Lung (tissue), 12 donors: Measurements from ENCODE around the gene PKP3. TPM values are rescaled to one million over a fixed set of nuclear protein-coding genes. Genes with fewer than 3 reads are reported as not detected.

Source experiments
- ATAC-seq: fragments of 200-7000 bp; cut with Tn5 transposase; one replicate; pipeline ENCODE4 v1.9.1; 2020; ENCODE audit warnings: moderate number of reproducible peaks; ENCODE audit not compliant: insufficient read depth, low FRiP score
- DNase-seq, 3 donors: peaks; one replicate each; pipeline ENCODE4 v3.0.0-alpha.2; 2013 to 2017
- H3K27ac ChIP-seq, 2 donors: one replicate each; pipeline ENCODE4 v1.5.1; 2013; ENCODE audit warnings: mild to moderate bottlenecking in 2 of 2, moderate library complexity in 2 of 2, control low read depth in 1 of 2, inconsistent platforms in 1 of 2, low read depth in 1 of 2, low read length in 1 of 2
- H3K27me3 ChIP-seq, 3 donors: one replicate each; pipeline ENCODE4 v1.5.1; 2013; ENCODE audit warnings: low read length in 2 of 3; ENCODE audit not compliant: control insufficient read depth in 3 of 3, insufficient read depth in 3 of 3
- H3K36me3 ChIP-seq, 4 donors: one replicate each; pipeline ENCODE4 v1.5.1; 2013; ENCODE audit warnings: low read length in 4 of 4, mild to moderate bottlenecking in 1 of 4, moderate library complexity in 1 of 4; ENCODE audit not compliant: control insufficient read depth in 4 of 4, insufficient read depth in 4 of 4
- H3K4me1 ChIP-seq, 5 donors: one replicate each; pipeline ENCODE4 v1.5.1; 2013; ENCODE audit warnings: low read length in 5 of 5, mild to moderate bottlenecking in 2 of 5, moderate library complexity in 1 of 5; ENCODE audit not compliant: control insufficient read depth in 5 of 5, insufficient read depth in 5 of 5
- H3K4me3 ChIP-seq: one replicate; pipeline ENCODE4 v1.5.1; 2013; ENCODE audit warnings: mild to moderate bottlenecking, control low read depth, moderate library complexity
- H3K9ac ChIP-seq, 2 donors: one replicate each; pipeline ENCODE4 v1.5.1; 2013; ENCODE audit warnings: low read length in 2 of 2, control low read depth in 1 of 2; ENCODE audit not compliant: insufficient read depth in 1 of 2
- H3K9me3 ChIP-seq, 4 donors: one replicate each; pipeline ENCODE4 v1.5.1; 2013; ENCODE audit warnings: low read length in 3 of 4, mild to moderate bottlenecking in 1 of 4, moderate library complexity in 1 of 4; ENCODE audit not compliant: control insufficient read depth in 4 of 4, insufficient read depth in 3 of 4
- CTCF ChIP-seq: IDR thresholded peaks from 2 replicates; pipeline ENCODE4 v1.5.1; 2012; ENCODE audit warnings: mild to moderate bottlenecking; ENCODE audit errors: control extremely low read depth, extremely low read depth
- WGBS, 2 donors: extraction: QIAGEN DNeasy Blood & Tissue Kit; methylation state at CpG; one replicate each; pipeline ENCODE4 v1.1.7; 2013; 5-methylcytosine and 5-hydroxymethylcytosine counted together
- polyA plus RNA-seq, 2 donors: library from polyadenylated mRNA; stranded (reverse); fragments of 200-250 nt; gene quantifications; one replicate each; pipeline ENCODE4 v1.2.1, GENCODE V29; 2013
- total RNA-seq, 2 donors: library from RNA; depleted of rRNA in 1 of 2; stranded (reverse); fragments of >200 nt in 1 of 2; gene quantifications; one replicate each; pipeline ENCODE4 v1.2.1, GENCODE V29; 2014 to 2021
- donor health status: control.
- donor health status: control.
- donor health status: Bipolar disorder and iron deficiency.
- donor health status: healthy.
- donor health status: DM: yes; HTN: yes; CAD: no.

PKP3 gene
- total and polyA plus RNA-seq, 4 donors, result 15.7 to 63.1 (median 40.3) TPM

DNA sequence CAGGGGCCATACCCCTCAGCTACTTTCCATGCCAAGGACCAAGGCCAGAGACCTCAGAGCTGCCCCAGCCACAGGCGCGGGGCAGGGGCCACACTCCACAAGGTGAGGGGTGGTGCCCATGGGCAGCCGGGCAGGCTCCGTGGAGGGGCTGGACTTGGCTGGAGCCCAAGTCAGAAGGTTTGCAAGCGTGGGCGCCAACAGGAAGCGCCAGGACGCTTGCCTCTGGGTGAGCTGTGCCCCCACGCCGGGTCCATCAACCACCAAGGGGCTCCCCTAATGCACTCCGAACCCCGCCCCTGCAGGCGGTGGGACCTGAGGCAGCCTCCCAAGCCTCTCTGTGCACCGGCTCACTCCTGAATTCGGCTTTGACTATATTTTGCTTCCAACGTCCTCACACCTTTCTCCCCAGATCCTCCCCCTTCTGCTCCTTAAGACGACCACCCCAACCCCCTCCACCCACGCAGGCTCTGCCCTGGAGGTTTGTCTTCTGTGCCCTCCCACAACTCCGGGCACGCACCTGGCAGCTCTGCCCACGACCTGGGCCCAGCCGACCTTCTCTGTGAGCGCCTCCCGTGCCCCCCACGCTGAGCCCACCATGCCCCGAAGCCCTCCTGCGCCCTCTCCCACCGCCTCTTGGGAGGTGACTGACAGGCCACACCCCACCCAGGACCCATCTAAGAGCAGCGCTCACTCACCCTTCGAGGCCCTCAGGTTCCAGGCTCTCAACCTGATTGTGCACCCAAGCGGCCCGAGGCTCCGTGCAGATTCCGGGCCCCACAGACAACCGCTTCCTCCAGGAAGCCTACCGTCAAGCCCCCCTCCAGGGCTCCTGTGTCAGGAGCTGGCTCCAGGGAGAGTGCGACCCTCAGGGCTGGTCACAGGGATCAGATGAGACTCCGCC lies 2.6 kb upstream of the PKP3 start:
- Histone ChIP-seq H3K9me3 (peaks cover 0 to 6% (median 3%) of the 10 kb centered on the region in 4 donors), H3K4me1 (peaks cover 0 to 12% (median 0%) of the 10 kb centered on the region in 5 donors), H3K36me3 (no peaks in the 10 kb centered on the region), H3K4me3 (no peak overlapping the region), H3K27me3 (no peaks in the 10 kb centered on the region), H3K9ac (no peak overlapping the region), H3K27ac (no peak overlapping the region)
- no peak for TF ChIP-seq CTCF
- 71 to 77% methylated on average over 38 of the region's 38 CpGs for WGBS, 2 donors
- DNase-seq (no peak), ATAC-seq (no peak)

DNA sequence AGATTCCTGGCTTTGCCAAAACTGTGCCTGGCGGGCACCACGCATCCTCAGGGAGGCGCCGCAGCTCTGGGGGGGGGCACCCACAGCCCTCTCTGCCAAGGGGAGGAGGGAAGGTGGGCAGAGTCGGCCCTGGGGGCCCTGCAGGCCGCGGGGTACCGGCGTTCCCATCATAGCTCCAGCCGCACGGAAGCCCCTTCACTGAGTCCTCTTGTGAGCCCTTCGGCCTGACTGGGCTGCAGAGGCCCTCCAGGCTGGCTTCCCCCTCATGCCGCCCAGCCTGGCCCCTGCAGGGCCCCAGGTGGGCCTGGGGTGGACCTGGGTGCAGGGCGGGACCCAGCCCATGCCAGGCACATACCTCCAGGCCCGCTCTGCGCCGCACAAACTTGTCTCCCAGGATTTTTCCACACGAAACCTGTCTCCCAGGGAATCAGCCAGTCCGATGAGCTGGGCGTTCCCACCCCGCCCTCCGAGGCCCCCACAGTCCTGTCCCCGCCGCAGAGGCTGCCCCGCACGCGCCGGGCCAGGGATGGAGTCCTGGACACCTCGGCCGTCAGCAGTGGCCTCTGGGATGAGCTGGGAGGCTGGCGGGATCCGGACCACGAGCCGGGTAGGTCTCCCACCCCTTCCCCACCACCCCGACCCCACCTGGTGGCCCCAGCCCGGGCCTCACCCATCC lies 1.8 kb upstream of the PKP3 start:
- H3K9me3 ChIP-seq, result no peaks in the 10 kb centered on the region
- TF ChIP-seq CTCF, result no peak
- no peak for ATAC-seq
- WGBS, 2 donors, result 92 to 94% methylated on average over 31 to 36 of the region's 36 CpGs
- no peak overlapping the region for H3K4me3 ChIP-seq
- no peak overlapping the region for H3K9ac ChIP-seq
- DNase-seq, result no peak
- H3K27me3 ChIP-seq, result no peaks in the 10 kb centered on the region
- peaks cover 0 to 12% (median 0%) of the 10 kb centered on the region in 5 donors for H3K4me1 ChIP-seq
- H3K27ac ChIP-seq, result no peak overlapping the region
- peaks cover 0 to 5% (median 0%) of the 10 kb centered on the region in 4 donors for H3K36me3 ChIP-seq

DNA sequence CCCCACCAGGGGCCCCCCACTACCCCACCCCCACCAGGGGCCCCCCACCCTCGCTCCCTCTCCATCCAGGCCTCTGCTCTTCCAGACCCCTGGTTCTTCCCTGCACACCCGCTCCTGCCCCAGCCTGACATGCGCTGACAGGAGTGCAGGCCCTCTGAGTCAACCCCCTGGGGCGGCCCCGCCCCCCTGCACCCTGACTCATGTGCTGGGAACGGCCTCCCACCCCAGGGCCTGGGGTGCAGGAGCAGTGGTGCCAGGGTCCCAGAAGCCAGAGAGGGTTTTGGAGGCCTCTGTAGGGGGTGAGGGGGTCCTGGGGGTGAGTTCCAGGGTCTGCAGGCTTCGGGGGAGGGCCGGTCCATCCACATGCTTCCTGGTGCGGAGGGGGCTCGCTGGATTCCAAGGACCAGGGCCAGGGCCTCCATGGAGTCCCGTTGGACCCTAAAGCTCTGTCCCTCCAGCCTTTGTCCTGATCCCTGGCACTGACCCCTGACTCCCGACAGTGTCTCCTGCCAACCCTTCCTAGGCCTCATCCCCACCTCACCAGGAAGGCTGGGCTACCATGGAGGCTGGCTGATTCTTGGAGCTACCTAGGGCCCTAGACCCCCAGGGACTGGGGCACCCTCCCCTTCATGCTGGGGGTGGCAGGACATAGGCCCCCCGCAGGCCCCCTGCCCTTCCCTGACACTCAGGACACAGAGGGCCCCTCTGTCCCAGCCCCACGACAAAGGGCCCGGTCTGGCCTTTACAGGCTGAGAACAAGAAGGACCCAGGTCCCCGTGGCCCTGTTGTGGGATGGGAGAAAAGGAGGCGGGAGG lies 583 bp upstream of the PKP3 start:
- H3K9me3 ChIP-seq, result no peaks in the 10 kb centered on the region
- H3K27me3 ChIP-seq, result no peaks in the 10 kb centered on the region
- H3K9ac ChIP-seq, result no peak overlapping the region
- peaks cover 0 to 6% (median 0%) of the 10 kb centered on the region in 4 donors for H3K36me3 ChIP-seq
- 85 to 91% methylated on average over 14 to 17 of the region's 17 CpGs for WGBS, 2 donors
- no peak overlapping the region for H3K4me3 ChIP-seq
- ATAC-seq (no peak), DNase-seq (no peak)
- peak overlapping the region in 1 of 2 donors; percentile 46 for H3K27ac ChIP-seq
- TF ChIP-seq CTCF, result no peak
- H3K4me1 ChIP-seq, result peaks cover 0 to 13% (median 0%) of the 10 kb centered on the region in 5 donors
